HepG2 (cell line): ENCODE measurements around the gene MICAL3. TPM values are rescaled to one million over a fixed set of nuclear protein-coding genes. Genes with fewer than 3 reads are reported as not detected.

ENCODE experiments used
- ATRX ChIP-seq: sonication (generic); formaldehyde crosslinking; IDR thresholded peaks from 2 replicates; pipeline ENCODE4 v1.4.0; 2020; ENCODE audit warnings: missing genetic modification reagents, borderline replicate concordance
- HMG20A ChIP-seq: IDR thresholded peaks from 2 replicates; pipeline ENCODE4 v1.6.1; 2016; ENCODE audit warnings: borderline replicate concordance
- MTF2 ChIP-seq: sonication (generic); formaldehyde crosslinking; IDR thresholded peaks from 2 replicates; pipeline ENCODE4 v1.5.0; 2020; ENCODE audit warnings: missing genetic modification reagents, borderline replicate concordance
- NBN ChIP-seq: fragments of 450-650 bp; conservative IDR thresholded peaks from 2 replicates; pipeline ENCODE4 v1.6.1; 2017
- PAX8 ChIP-seq: sonication (generic); formaldehyde crosslinking; IDR thresholded peaks from 2 replicates; pipeline ENCODE4 v1.8.0; 2022; ENCODE audit warnings: mild to moderate bottlenecking, missing genetic modification reagents, borderline replicate concordance
- SP140L ChIP-seq: sonication (generic); formaldehyde crosslinking; IDR thresholded peaks from 2 replicates; pipeline ENCODE4 v1.4.0; 2020; ENCODE audit warnings: missing genetic modification reagents, borderline replicate concordance
- SRF ChIP-seq: IDR thresholded peaks from 2 replicates; pipeline ENCODE4 v1.6.1; 2011; ENCODE audit warnings: mild to moderate bottlenecking, low read depth, low read length, moderate library complexity
- ZNF232 ChIP-seq: sonication (generic); formaldehyde crosslinking; IDR thresholded peaks from 2 replicates; pipeline ENCODE4 v1.4.0; 2020; ENCODE audit warnings: missing genetic modification reagents, borderline replicate concordance
- ZNF512 ChIP-seq: sonication (generic); formaldehyde crosslinking; IDR thresholded peaks from 2 replicates; pipeline ENCODE4 v1.4.0; 2020; ENCODE audit warnings: mild to moderate bottlenecking, missing genetic modification reagents
- ZNF674 ChIP-seq: sonication (generic); formaldehyde crosslinking; IDR thresholded peaks from 2 replicates; pipeline ENCODE4 v1.5.0; 2020; ENCODE audit warnings: low read depth, mild to moderate bottlenecking, missing genetic modification reagents
- polyA plus RNA-seq, 8 experiments: library from polyadenylated mRNA; depleted of rRNA in 3 of 8; stranded (reverse) in 7 of 8; unstranded in 1 of 8; fragments of >200 nt; fragmentation: Illumina TruSeq in 4 of 8; extraction: Trizol in 4 of 8; gene quantifications; 2 replicates each; pipeline versions ENCODE4 v1.2.1 to v1.2.3, GENCODE V29; 2011 to 2016; ENCODE audit warnings: low read depth in 4 of 8, missing spikeins in 1 of 8, mixed read lengths in 1 of 8; ENCODE audit not compliant: insufficient read depth in 1 of 8
- total RNA-seq, 5 experiments: library from RNA; depleted of rRNA; stranded (reverse); fragments of >200 nt; fragmentation: Illumina TruSeq; extraction: Trizol; gene quantifications; 2 replicates each; pipeline ENCODE4 v1.2.3, GENCODE V29; 2016; ENCODE audit warnings: low read depth in 1 of 5
- TF ChIP-seq, protein P1 (sequence below): sonication (generic); formaldehyde crosslinking; IDR thresholded peaks from 2 replicates; pipeline ENCODE4 v1.4.0; 2020; ENCODE audit warnings: mild to moderate bottlenecking, low read depth, missing genetic modification reagents
- TF ChIP-seq, protein P2 (sequence below): sonication (generic); formaldehyde crosslinking; IDR thresholded peaks from 2 replicates; pipeline ENCODE4 v1.8.0; 2022; ENCODE audit warnings: missing genetic modification reagents, mild to moderate bottlenecking, borderline replicate concordance
- TF ChIP-seq, protein P3 (sequence below): sonication (generic); formaldehyde crosslinking; IDR thresholded peaks from 2 replicates; pipeline ENCODE4 v1.5.0; 2020; ENCODE audit warnings: missing genetic modification reagents, mild to moderate bottlenecking, borderline replicate concordance

Gene MICAL3
- total and polyA plus RNA-seq, 2 of the 13 experiments (the other 11 are each of a cell fraction or from before 2014, with no cell fraction given): 5.3 to 12.5 TPM

- TF ChIP-seq, protein P1, sequence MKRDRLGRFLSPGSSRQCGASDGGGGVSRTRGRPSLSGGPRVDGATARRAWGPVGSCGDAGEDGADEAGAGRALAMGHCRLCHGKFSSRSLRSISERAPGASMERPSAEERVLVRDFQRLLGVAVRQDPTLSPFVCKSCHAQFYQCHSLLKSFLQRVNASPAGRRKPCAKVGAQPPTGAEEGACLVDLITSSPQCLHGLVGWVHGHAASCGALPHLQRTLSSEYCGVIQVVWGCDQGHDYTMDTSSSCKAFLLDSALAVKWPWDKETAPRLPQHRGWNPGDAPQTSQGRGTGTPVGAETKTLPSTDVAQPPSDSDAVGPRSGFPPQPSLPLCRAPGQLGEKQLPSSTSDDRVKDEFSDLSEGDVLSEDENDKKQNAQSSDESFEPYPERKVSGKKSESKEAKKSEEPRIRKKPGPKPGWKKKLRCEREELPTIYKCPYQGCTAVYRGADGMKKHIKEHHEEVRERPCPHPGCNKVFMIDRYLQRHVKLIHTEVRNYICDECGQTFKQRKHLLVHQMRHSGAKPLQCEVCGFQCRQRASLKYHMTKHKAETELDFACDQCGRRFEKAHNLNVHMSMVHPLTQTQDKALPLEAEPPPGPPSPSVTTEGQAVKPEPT (CRISPR knock-in tag): no peak
- no peak for TF ChIP-seq ZNF674 (CRISPR knock-in tag)
- TF ChIP-seq, protein P2, sequence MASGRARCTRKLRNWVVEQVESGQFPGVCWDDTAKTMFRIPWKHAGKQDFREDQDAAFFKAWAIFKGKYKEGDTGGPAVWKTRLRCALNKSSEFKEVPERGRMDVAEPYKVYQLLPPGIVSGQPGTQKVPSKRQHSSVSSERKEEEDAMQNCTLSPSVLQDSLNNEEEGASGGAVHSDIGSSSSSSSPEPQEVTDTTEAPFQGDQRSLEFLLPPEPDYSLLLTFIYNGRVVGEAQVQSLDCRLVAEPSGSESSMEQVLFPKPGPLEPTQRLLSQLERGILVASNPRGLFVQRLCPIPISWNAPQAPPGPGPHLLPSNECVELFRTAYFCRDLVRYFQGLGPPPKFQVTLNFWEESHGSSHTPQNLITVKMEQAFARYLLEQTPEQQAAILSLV: no peak
- no peak for TF ChIP-seq PAX8 (CRISPR knock-in tag)
- no peak for TF ChIP-seq SP140L
- TF ChIP-seq ZNF232: no peak
- no peak for TF ChIP-seq NBN
- no peak for TF ChIP-seq MTF2 (CRISPR knock-in tag)
- TF ChIP-seq, protein P3, sequence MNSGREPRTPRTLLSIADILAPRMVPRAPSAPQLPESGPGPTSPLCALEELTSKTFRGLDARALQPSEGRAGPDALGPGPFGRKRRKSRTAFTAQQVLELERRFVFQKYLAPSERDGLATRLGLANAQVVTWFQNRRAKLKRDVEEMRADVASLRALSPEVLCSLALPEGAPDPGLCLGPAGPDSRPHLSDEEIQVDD: no peak
- TF ChIP-seq HMG20A (CRISPR knock-in tag): no peak
- no peak for TF ChIP-seq ATRX
- no peak for TF ChIP-seq SRF
- TF ChIP-seq ZNF512 (CRISPR knock-in tag): no peak
Measured at GRCh38 chr22:17783312-17783711, 241.0 kb downstream of the MICAL3 start (continued).
